Measurements from ENCODE around the gene CNDP1.
"Not testable (repeated sequence)": the region's sequence is repeated elsewhere in the genome, so short reads cannot be mapped to it uniquely, and the experiment has no call there.

Gene CNDP1

GRCh38 chr18:74522635-74523548 is 11.4 kb upstream of the CNDP1 start:
- DNase-seq, result no peak

GRCh38 chr18:74524097-74524496 is 10.2 kb upstream of the CNDP1 start:
- no peak for DNase-seq

GRCh38 chr18:74524915-74525314 is 9.4 kb upstream of the CNDP1 start:
- DNase-seq, result not testable (repeated sequence)

GRCh38 chr18:74525741-74526140 is 8.6 kb upstream of the CNDP1 start:
- no peak for DNase-seq

- no peak for DNase-seq
Observed at GRCh38 chr18:74526488-74526887, 7.8 kb upstream of the CNDP1 start.

- DNase-seq, result no peak
Observed at GRCh38 chr18:74528478-74528877, 5.8 kb upstream of the CNDP1 start.

GRCh38 chr18:74528913-74529312 is 5.4 kb upstream of the CNDP1 start:
- DNase-seq, result no peak

GRCh38 chr18:74529378-74529777 is 4.9 kb upstream of the CNDP1 start:
- no peak for DNase-seq

GRCh38 chr18:74529811-74530583 is 4.3 kb upstream of the CNDP1 start:
- no peak for DNase-seq

GRCh38 chr18:74530584-74530862 is 3.8 kb upstream of the CNDP1 start:
- DNase-seq, result no peak

GRCh38 chr18:74531043-74531442 is 3.3 kb upstream of the CNDP1 start:
- no peak for DNase-seq

GRCh38 chr18:74532511-74533025 is 1.7 kb upstream of the CNDP1 start:
- DNase-seq, result no peak

GRCh38 chr18:74533666-74534065 is 634 bp upstream of the CNDP1 start:
- no peak for DNase-seq

- no peak for DNase-seq
Observed at GRCh38 chr18:74534981-74535649, 815 bp downstream of the CNDP1 start.

GRCh38 chr18:74539289-74539688 is 5.0 kb downstream of the CNDP1 start:
- DNase-seq, result no peak

GRCh38 chr18:74540652-74541421 is 6.5 kb downstream of the CNDP1 start:
- DNase-seq, result no peak

- no peak for DNase-seq
Observed at GRCh38 chr18:74541703-74542555, 7.6 kb downstream of the CNDP1 start.

GRCh38 chr18:74544898-74545297 is 10.6 kb downstream of the CNDP1 start:
- DNase-seq, result no peak

GRCh38 chr18:74546007-74546406 is 11.7 kb downstream of the CNDP1 start:
- no peak for DNase-seq

- DNase-seq, result no peak
Observed at GRCh38 chr18:74546751-74547530, 12.6 kb downstream of the CNDP1 start.

- DNase-seq, result no peak
Observed at GRCh38 chr18:74547860-74548259, 13.6 kb downstream of the CNDP1 start.
